HepG2 (cell line): ENCODE data around the gene NINJ2. TPM values are rescaled to one million over a fixed set of nuclear protein-coding genes. Genes with fewer than 3 reads are reported as not detected.

ENCODE experiments used
- IKZF4 ChIP-seq: sonication (generic); formaldehyde crosslinking; IDR thresholded peaks from 2 replicates; pipeline ENCODE4 v1.5.1; 2020; ENCODE audit warnings: borderline replicate concordance, mild to moderate bottlenecking, low read depth, missing genetic modification reagents; ENCODE audit errors: not compliant biosample characterization
- SNAPC4 ChIP-seq: sonication (generic); formaldehyde crosslinking; IDR thresholded peaks from 2 replicates; pipeline ENCODE4 v1.4.0; 2020; ENCODE audit warnings: mild to moderate bottlenecking, missing genetic modification reagents
- ZNF180 ChIP-seq: sonication (generic); formaldehyde crosslinking; IDR thresholded peaks from 2 replicates; pipeline ENCODE4 v1.4.0; 2020; ENCODE audit warnings: low read depth, missing genetic modification reagents, borderline replicate concordance
- ZNF234 ChIP-seq: sonication (generic); formaldehyde crosslinking; conservative IDR thresholded peaks from 2 replicates; pipeline ENCODE4 v1.5.1; 2020; ENCODE audit warnings: mild to moderate bottlenecking, missing genetic modification reagents
- ZNF891 ChIP-seq: sonication (generic); formaldehyde crosslinking; IDR thresholded peaks from 2 replicates; pipeline ENCODE4 v1.5.0; 2020; ENCODE audit warnings: mild to moderate bottlenecking, missing genetic modification reagents
- polyA plus RNA-seq, 8 experiments: library from polyadenylated mRNA; depleted of rRNA in 3 of 8; stranded (reverse) in 7 of 8; unstranded in 1 of 8; fragments of >200 nt; fragmentation: Illumina TruSeq in 4 of 8; extraction: Trizol in 4 of 8; gene quantifications; 2 replicates each; pipeline versions ENCODE4 v1.2.1 to v1.2.3, GENCODE V29; 2011 to 2016; ENCODE audit warnings: low read depth in 4 of 8, missing spikeins in 1 of 8, mixed read lengths in 1 of 8; ENCODE audit not compliant: insufficient read depth in 1 of 8
- total RNA-seq, 5 experiments: library from RNA; depleted of rRNA; stranded (reverse); fragments of >200 nt; fragmentation: Illumina TruSeq; extraction: Trizol; gene quantifications; 2 replicates each; pipeline ENCODE4 v1.2.3, GENCODE V29; 2016; ENCODE audit warnings: low read depth in 1 of 5

Gene NINJ2
- total and polyA plus RNA-seq, 2 of the 13 experiments (the other 11 are each of a cell fraction or from before 2014, with no cell fraction given), result 0.62 to 3.8 TPM

GRCh38 chr12:586318-587071 is 76.8 kb downstream of the NINJ2 start (continued):
- TF ChIP-seq ZNF234 (CRISPR knock-in tag) (no peak), ZNF180 (CRISPR knock-in tag) (no peak), ZNF891 (no peak), SNAPC4 (CRISPR knock-in tag) (no peak), IKZF4 (CRISPR knock-in tag) (no peak)
